Measurements from ENCODE around the gene SMPD3.

DNA sequence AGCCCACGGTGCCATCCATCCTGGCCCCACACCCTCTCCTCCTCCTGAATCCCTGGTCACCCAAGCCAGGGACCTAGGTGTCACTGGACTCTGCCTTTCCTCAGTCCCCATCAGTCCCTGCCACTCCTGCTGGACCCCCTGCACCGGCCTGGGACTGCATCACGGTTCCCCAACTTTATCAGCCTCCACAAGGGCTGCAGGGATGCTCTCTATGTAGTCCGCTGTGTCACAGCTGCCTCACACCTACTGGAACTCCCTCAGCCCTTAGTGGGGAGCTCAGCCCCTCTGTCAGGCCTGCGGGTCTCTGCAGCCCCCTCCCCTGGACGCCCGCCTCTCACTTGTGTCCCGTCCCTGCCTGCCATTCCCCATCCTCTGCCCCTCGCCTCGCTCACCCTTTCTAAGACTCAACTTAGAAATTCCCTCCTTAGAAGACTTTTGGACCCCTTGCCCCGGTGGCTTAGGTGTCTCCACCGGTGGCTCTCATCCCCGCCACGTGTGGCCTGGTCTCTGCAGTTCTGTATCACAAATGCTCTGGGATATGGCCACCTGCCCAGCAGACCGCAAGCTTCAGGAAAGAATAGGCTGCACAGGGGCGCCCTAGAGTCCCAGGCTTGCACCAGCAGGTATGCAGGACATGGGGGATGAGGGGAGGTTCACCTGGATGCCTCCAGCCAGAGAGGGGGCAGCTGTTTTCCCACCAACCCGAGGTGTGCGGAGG is 74.6 kb downstream of the SMPD3 start:
- TF ChIP-seq, protein P1, sequence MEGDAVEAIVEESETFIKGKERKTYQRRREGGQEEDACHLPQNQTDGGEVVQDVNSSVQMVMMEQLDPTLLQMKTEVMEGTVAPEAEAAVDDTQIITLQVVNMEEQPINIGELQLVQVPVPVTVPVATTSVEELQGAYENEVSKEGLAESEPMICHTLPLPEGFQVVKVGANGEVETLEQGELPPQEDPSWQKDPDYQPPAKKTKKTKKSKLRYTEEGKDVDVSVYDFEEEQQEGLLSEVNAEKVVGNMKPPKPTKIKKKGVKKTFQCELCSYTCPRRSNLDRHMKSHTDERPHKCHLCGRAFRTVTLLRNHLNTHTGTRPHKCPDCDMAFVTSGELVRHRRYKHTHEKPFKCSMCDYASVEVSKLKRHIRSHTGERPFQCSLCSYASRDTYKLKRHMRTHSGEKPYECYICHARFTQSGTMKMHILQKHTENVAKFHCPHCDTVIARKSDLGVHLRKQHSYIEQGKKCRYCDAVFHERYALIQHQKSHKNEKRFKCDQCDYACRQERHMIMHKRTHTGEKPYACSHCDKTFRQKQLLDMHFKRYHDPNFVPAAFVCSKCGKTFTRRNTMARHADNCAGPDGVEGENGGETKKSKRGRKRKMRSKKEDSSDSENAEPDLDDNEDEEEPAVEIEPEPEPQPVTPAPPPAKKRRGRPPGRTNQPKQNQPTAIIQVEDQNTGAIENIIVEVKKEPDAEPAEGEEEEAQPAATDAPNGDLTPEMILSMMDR (IDR thresholded peaks at IDR 0.05) = no peak
- TF ChIP-seq POLR2A (IDR thresholded peaks at IDR 0.05) = no peak
